HG03066 (cell line): Measurements from ENCODE around the gene CCDC141.
A peak's percentile ranks its signal among the peaks of the same experiment; 100 is the strongest.
"Not testable (repeated sequence)": the region's sequence is repeated elsewhere in the genome, so short reads cannot be mapped to it uniquely, and the experiment has no call there.

Source experiments
- ATAC-seq: cut with Tn5 transposase; IDR thresholded peaks from one replicate; pipeline ENCODE4 v1.9.1; 2021; ENCODE audit warnings: low read depth; ENCODE audit not compliant: unreplicated experiment

The CCDC141 gene, protein sequence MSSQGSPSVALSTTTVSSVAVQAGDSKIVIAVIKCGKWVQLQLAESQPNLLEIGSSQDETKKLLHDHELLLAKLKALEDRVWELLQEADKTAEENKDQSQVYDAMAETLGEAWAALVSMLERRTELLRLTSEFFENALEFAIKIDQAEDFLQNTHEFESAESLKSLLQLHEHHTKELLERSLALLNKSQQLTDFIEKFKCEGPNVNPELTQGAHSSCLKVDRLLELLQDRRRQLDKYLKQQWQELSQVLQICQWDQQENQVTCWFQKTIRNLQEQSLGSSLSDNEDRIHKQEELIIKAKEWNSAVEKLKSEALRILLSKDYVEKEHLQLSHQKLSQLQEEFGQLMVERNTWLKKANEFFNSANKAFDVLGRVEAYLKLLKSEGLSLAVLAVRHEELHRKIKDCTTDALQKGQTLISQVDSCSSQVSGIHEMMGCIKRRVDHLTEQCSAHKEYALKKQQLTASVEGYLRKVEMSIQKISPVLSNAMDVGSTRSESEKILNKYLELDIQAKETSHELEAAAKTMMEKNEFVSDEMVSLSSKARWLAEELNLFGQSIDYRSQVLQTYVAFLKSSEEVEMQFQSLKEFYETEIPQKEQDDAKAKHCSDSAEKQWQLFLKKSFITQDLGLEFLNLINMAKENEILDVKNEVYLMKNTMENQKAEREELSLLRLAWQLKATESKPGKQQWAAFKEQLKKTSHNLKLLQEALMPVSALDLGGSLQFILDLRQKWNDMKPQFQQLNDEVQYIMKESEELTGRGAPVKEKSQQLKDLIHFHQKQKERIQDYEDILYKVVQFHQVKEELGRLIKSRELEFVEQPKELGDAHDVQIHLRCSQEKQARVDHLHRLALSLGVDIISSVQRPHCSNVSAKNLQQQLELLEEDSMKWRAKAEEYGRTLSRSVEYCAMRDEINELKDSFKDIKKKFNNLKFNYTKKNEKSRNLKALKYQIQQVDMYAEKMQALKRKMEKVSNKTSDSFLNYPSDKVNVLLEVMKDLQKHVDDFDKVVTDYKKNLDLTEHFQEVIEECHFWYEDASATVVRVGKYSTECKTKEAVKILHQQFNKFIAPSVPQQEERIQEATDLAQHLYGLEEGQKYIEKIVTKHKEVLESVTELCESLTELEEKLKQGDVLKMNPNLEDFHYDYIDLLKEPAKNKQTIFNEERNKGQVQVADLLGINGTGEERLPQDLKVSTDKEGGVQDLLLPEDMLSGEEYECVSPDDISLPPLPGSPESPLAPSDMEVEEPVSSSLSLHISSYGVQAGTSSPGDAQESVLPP (N-terminal part only)

DNA sequence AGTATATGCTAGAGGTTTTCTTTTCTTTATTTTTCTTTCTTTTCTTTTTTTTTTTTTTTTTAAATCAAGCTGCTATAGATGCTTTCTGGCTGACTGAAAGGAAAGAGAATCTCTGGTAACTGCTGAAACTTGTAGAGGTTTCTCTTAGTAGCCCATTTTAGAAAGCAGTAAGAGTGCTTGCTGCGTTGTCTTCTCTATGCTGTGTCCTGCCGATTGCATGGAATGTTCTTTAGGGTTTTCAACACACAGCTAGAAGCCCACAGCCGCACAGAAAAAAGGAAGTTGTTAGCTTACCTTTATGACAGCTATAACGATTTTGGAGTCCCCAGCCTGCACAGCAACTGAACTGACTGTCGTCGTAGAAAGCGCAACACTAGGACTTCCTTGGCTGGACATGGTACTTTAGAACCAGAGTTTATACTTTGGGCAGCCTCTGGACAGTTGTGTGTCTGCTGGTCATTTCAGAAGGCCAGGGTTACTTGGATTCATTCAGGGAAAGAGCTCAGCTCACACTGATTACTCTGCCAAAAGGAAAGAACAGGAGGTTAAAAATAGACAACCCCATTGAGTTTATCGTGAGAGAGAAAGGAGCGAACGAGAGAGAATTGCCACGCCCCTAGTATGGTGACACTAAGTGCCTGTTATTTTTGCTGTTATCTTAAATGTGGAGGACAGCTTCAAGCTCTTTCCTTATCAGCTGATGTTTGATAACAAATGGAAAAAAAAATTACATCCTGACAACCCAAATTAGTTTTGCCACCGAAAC, at the start of gene CCDC141:
CCDC141 (minus strand) TSS at position 592 of the 766 bp plus-strand sequence; CDS start at position 396, 196 bp downstream.
- ATAC-seq, result peak; percentile 63

DNA sequence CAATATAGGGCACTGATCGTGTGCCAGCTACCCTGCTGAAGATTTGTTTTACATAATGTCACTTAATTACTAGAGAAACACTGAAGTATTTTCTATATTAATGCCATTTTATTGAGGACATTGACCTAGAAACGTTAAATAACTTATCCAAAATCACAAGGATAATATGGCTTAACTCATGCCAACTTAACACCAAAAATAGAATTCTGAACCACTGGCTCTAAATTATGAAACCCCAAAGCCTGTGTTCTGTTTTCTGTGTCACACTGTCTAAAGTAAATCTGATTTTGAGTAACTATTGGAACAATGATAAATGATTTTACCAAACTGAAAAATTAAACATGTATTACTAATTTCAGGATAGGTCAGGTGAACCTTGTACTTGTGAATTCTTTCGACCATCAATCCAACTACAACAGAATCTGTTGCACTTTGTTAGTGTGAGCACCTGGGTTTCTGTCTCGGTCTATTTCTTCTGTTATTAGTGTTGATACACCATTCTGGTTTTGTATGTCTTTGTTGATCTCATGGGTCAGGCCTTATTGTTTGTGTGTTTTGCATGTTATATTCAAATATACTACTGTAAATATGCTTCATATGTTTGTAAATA, 48.2 kb upstream of the CCDC141 start:
- no peak for ATAC-seq

DNA sequence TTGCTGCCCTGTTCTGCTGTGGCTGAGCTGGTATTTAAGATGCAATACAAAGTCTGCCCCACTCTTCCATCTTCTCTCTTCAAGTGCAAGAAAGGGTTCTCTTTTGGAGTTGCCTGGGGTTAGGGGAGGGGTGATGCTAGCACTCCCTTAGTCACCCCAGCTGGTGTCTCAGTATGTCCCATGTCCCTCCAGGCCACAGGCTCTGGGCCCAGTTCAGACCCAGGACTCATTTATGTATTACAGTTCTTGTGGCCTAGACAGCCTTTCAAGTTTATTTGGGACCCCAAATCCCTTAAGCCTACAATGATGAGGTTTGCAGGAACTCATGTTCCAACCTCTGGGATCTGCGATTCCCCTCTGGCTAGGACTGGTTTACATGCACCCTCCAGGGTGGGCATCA, 47.2 kb upstream of the CCDC141 start:
- ATAC-seq, result no peak

DNA sequence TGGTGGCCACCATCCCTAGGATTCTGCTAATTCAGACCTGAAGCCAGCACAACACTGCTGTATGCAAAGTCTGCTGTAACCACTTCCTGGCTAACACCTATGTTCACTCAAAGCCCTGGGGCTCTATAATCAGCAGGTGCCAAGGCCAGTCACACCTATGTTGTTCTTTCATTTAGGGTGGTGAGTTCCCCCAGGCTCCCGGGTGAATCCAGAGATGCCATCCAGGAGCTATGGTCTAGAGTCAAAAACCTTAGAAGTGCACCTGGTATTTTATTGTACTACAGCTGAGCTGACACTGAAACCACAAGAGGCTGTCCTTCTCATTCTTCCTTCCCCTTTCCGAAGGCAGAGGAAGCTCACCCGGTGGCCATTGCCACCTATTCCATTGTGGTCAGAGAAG, 46.2 kb upstream of the CCDC141 start:
- peak; percentile 97 for ATAC-seq

DNA sequence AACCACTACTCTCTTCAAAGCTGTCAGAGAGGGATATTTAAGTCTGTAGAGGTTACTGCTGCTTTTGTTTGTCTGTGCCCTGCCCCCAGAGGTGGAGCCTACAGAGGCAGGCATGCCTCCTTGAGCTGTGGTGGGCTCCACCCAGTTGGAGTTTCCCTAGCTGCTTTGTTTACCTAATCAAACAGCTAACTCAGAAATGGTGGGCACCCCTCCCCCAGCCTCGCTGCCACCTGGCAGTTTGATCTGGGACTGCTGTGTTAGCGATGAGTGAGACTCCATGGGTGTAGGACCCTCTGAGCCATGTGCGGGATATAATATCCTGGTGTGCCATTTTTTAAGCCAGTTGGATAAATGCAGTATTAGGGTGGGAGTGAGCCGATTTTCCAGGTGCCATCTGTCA, 43.0 kb upstream of the CCDC141 start:
- ATAC-seq, result not testable (repeated sequence)

DNA sequence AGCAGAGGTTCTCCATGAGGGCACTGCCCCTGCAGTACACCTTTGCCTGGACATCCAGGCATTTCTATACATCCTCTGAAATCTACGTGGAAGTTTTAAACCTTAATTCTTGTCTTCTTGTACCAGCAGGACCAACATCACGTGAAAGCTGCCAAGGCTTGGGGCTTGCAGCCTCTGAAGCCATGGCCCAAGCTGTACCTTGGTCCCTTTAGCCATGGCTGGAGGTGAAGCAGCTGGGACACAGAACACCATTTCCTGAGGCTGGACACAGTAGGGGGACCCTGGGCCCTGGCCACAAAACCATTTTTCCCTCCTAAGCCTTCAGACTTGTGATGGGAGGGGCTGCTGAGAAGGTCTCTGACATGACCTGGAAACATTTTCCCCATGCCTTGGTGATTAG, 32.8 kb upstream of the CCDC141 start:
- no peak for ATAC-seq

DNA sequence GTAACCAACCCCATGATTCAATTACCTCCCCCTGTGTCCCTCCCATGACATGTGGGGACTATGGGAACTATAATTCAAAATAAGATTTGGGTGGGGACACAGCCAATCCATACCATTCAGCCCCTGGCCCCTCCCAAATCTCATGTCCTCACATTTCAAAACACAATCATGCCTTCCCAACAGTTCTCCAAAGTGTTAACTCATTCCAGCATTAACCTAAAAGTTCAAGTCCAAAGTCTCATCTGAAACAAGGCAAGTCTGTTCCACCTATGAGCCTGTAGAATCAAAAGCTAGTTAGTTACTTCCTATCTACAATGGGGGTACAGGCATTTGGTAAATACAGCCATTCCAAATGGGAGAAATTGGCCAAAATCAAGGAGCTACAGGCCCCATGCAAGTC, 32.0 kb upstream of the CCDC141 start:
- no peak for ATAC-seq

DNA sequence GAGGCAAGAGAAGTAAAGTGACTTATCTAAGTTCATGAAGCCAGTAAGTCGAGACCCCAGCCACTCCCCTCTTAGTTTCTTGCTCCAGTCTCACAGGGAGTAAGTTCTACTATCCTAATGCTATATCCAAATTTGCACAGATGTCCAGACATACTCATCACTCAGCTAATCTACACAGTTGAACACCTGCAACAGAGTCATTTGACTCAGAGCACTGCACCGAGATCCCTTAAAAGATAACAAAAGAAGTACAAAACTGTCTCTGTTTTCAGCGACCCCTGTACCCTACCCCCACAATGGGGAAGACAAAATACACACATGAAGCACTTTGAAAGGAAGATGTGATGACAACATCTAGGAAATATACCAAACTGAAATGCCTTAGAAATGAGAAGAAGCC, 22.6 kb upstream of the CCDC141 start:
- ATAC-seq, result no peak

DNA sequence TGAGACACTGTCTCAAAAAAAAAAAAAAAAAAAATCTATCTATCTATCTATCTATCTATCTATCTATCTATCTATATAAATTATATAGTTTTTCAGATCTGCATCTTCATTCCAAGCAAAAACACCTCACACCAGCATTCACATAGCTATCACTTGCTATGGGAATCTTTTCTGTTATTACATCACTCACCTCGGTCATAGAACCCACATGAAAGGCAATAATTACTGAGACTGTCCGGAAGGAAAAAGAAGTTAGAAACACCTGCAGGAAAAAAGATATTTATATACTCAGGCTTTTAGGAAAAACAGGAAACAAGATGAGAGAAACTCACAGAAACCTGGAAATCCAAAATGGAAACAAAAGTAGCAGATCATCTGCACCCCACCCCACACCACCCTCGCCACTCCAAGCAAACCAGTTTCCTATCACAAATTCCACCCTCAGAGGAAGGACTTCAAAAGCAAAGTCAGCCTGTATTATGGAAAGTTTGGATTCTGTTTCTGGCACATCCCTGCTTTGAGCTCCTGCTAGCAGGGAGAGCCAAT, 21.9 kb upstream of the CCDC141 start:
- no peak for ATAC-seq

DNA sequence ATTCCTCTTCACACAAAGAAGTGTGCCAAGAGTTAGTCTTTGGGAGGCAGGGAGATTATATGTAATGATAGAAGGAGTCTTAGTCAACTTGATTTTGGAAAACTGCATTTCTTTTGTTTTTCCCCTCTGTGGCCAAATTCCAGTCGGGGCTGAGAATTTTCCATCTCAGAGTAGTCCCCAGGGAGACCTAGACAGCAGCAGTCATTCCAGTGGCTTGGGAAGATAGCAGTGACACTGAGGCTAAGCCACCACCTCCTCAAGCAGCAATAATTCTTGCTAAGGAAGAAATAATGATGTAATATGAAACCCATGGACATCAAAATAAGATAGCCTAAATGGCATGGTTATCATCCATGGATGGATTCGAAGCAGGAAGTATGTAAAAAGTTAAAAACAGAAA, 21.0 kb upstream of the CCDC141 start:
- ATAC-seq, result no peak

DNA sequence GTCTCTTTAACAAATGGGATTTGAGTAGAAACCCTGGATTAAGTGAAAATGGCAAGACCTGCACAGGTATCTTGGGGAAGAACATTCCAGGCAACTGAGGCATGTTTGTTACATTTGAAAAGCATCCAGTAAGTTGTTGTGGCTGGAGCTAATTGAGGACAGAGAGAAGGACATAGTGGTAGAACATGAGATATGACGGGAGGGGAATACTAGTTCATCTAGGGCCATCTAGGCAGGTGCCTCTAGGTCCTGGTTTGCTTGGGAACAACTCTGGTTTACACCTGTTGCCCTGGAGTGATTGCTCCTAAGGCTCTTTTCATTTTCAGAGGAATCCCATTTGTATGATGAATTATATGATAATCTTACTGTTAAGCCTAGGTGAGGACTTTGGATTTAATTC, 19.7 kb upstream of the CCDC141 start:
- no peak for ATAC-seq

DNA sequence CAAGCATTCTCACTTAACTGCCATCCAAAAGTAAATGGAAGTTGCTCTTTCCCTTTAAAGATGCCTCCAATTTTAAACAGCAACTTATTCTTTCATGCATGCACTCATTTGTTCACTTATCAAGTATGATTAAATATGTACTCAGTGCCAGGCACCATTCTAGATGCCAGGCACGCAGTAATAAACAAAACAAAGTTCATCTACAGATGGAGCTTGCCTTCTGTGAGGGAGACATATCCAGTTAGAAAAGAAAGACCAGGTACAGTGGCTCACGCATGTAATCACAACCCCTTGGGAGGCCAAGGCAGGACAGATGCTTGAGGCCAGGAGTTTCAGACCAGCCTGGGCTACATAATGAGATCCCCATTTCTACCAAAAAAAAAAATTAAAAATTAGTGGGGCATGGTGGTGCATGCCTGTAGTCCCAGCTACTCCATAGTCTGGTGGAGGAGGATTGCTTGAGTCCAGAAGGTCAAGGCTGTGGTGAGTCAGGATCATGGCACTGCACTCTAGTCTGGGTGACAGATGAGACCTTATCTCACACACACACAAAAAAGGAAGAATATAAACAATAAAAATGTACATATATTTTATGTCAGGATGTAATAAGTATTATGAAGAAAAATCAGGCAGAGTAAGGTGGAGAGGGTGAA, 19.2 kb upstream of the CCDC141 start:
- no peak for ATAC-seq

DNA sequence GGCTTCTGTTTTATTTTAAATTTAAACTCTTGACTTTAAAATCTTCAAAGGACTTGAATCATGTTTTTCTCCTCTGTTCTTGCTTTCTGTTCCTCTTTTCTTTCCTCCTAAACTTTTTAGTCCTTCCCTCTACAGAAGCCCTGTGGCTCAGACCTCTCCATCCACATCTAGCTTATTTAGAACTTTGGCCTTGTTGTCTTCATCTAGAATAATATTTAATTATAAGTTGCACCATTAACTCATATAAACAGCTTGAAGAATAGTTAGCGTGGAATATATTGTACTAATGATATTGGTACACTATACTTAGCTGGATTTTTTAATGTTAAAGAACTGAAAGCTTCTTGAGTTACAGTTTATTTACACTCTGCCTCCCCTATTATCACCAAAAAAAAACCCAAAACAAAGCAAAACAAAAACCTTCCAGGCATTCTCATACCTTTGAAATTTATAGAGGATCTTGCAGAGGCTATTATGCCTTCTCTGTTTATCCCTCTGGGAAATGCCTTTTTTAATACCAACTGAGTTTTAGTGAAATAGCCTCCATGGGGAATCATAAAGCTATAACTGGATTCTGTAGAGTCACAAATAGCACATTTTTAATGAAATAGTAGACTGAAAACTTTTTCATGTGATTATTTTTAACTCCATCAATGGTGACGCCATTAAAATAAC, 9.2 kb upstream of the CCDC141 start:
- peak; percentile 95 for ATAC-seq

DNA sequence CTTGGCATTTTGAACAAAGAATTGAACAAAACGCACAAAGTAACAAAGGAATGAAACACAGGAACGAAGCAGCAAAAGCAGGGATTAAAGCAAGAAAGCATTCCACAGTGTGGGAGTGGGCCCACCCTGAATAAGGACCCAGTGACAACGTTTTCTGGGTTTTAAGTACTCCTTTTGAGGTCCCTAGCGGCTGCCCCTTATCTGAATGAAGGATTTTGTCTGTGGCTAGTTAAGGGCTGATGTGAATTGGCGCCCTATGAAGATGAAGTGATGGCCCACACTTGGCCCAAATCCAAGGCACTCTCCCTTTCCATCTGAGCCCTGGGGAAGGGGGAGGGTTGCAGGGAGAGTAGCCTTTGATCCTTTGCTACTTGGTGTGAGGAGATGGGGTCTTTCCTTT, 7.8 kb upstream of the CCDC141 start:
- no peak for ATAC-seq

DNA sequence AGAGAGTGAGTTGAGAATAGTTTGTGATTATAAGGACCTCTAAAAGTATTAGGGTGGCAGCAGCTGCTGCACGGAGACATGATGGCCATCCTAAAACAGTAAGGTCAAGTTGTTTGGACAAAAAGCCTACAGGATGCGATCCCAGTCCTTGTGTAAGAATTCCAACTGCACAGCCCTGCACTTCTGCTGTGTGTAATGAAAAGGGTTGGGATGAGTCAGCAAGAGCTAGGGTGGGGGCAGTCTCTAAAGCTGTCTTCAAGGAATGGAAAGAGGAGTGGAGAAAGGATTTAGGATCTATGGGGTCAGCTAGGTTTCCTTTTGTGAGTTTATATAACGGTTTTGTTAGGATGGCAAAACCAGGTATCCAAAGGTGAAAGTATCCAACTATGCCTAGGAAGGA, 3.6 kb upstream of the CCDC141 start:
- not testable (repeated sequence) for ATAC-seq

DNA sequence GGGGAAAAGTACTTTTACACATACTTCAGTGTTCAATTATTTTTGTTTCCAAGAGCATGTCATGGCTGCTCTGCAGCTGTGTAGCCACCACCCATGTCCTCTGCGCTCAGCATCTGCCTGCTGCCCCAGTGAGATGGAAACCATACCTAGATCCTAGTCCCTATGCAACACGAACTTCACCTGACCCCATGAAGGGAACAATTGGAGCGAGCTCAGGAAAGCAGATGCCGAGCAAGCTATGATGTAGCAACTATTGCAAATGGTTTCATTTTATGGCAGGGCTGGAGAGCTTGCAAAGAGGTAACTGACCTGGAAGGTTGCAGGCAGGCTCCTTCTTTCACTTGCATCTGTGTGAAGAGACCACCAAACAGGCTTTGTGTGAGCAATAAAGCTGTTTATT, 1.3 kb upstream of the CCDC141 start:
- ATAC-seq, result no peak

DNA sequence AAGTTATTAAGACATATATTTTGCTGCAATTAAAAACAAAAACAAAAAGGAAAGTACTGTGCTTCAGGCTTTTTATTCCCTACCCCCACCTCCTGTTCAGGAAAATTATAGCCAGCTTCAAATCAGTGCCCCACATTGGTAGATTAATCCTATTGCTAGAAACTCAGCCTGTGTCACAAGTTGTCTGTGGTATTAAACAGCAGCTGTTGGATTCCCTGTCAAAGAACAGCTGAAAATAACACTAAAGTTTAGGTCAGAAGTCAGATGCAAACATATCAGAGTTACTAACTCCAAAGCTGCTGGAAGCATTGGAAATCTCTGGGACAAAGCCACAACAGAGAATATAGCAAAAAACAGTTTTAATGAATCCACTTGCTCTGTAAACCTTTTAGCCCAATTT, 818 bp upstream of the CCDC141 start:
- no peak for ATAC-seq

DNA sequence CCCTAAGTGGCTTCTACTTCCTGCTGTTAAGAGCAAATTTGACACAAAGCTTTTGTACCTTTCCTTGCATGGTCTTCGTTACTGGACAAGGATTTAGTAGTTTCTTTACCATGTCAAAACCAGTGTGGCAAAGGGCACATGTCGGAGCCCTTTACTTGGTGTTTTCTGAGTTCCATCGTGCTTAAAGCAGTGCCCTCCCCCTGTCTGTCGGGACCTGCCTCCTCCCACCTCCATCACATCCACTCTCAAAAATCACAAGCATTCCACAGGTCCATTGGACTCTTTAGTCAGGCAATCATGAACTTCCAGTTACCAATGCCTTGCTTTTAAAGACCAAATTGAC, 763 bp downstream of the CCDC141 start:
- ATAC-seq, result peak; percentile 32

DNA sequence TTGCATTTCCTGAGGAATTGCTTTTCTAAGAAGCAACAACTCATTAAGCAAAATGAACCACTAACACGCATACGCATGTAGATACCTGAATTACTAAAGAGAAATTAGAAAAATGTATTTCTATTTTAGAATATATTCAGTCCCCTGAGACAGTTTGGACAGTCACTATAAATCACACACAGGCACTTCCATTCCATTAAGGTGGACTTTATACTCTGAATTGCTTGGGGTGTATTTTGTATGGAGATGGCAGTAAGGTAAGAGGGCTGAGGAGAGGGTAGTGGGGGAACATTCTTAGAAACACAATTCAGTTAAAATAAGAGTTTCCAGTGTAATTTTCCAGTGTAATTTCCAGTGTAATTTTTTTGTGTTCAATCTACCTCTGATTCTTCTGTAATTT, 1.8 kb downstream of the CCDC141 start:
- ATAC-seq, result no peak
